Pancreas (tissue), 10 donors: ENCODE results near the gene B3GNT2. TPM values are rescaled to one million over a fixed set of nuclear protein-coding genes. Genes with fewer than 3 reads are reported as not detected.

Experiments
- ATAC-seq, 4 donors: fragments of 200-7000 bp; cut with Tn5 transposase; one replicate each; pipeline versions ENCODE4 v1.8.0 to v1.9.1; 2020; ENCODE audit warnings: mild to moderate bottlenecking in 4 of 4, moderate library complexity in 4 of 4
- DNase-seq, 6 donors: peaks; one replicate each; pipeline ENCODE4 v3.0.0-alpha.2; 2020
- FAIRE-seq: peaks from 2 replicates; lab custom pipeline; 2012; peaks lifted over from hg19 to GRCh38; lab: Jason Lieb, UNC
- H3K27ac ChIP-seq, 4 donors: fragments of 200-600 bp; sonication (generic); 1 replicate in 3 of 4; 2 replicates in 1 of 4; pipeline versions ENCODE4 v1.5.0 to v1.8.0; 2020
- H3K27me3 ChIP-seq, 4 donors: fragments of 200-600 bp; one replicate each; pipeline ENCODE4 v1.8.0; 2021
- H3K36me3 ChIP-seq, 3 donors: fragments of 200-600 bp; sonication (generic) in 1 of 3; one replicate each; pipeline versions ENCODE4 v1.5.0 to v1.8.0; 2020 to 2021
- H3K4me1 ChIP-seq, 3 donors: fragments of 200-600 bp; one replicate each; pipeline ENCODE4 v1.8.0; 2021
- H3K4me3 ChIP-seq, 4 donors: fragments of 200-600 bp; sonication (generic) in 2 of 4; one replicate each; pipeline versions ENCODE4 v1.5.0 to v1.8.0; 2020 to 2021
- H3K9me3 ChIP-seq, 4 donors: fragments of 200-600 bp; one replicate each; pipeline ENCODE4 v1.8.0; 2021
- CTCF ChIP-seq, 4 donors: fragments of 200-600 bp; sonication (generic) in 3 of 4; IDR thresholded peaks; one replicate each; pipeline versions ENCODE4 v1.5.0 to v1.8.0; 2021; ENCODE audit warnings: antibody characterized with exemption in 4 of 4
- WGBS, 2 donors: extraction: QIAGEN DNeasy Blood & Tissue Kit; methylation state at CpG; one replicate each; pipeline ENCODE4 v1.1.7; 2013; 5-methylcytosine and 5-hydroxymethylcytosine counted together
- intact Hi-C, 3 donors: fragments of 100-400 bp; cut with DNase I; formaldehyde crosslinking; loops; one replicate each; pipeline versions ENCODE4 v1.11.1 to v1.14.2; 2022
- polyA plus RNA-seq, 2 donors: library from polyadenylated mRNA; stranded (reverse); fragments of 200-250 nt; gene quantifications; one replicate each; pipeline ENCODE4 v1.2.3, GENCODE V29; 2013
- total RNA-seq, 6 donors: library from RNA; stranded (reverse); fragmentation: NEBNext Ultra II Directional in 4 of 6; extraction: Animal tissue kit (Norgen Biotek cat#: 25700) in 4 of 6; gene quantifications; one replicate each; pipeline versions ENCODE4 v1.2.1 to v1.2.4, GENCODE V29; 2021 to 2023
- donor health status: healthy with polysubstance abuse.
- donor health status: DM: no; HTN: no; CAD: no; lungs with moderate emphysema.
- donor health status: DM: no; HTN: no; CAD: no.
- donor health status: control.
- donor health status: control.
- donor health status: Bipolar disorder and iron deficiency.
- donor health status: DM: yes; HTN: yes; CAD: no.
- donor health status: DM: no; HTN: no; CAD: no.
- donor health status: DM: no; HTN: no; CAD: no.
- donor health status: DM: yes; HTN: yes; CAD: no.

Gene B3GNT2
- total and polyA plus RNA-seq, 8 donors, result 3.7 to 15.4 (median 11.2) TPM

GRCh38 chr2:62215306-62216064, 19.6 kb downstream of the B3GNT2 start:
- Histone ChIP-seq H3K36me3 (no peaks in the 10 kb centered on the region), H3K27ac (peak overlapping the region in 2 of 4 donors; percentile 5 to 33), H3K27me3 (no peaks in the 10 kb centered on the region), H3K4me1 (peaks cover 14 to 43% (median 41%) of the 10 kb centered on the region in 3 donors), H3K4me3 (no peak overlapping the region), H3K9me3 (no peaks in the 10 kb centered on the region)
- ATAC-seq, result peak in 3 of 4 donors; percentile 45 to 49 (median 47)
- intact Hi-C loops, result no loop called here
- no peak for DNase-seq
- WGBS, 2 donors, result 45 to 49% methylated on average over 11 of the region's 11 CpGs
- no peak for FAIRE-seq
- TF ChIP-seq CTCF (IDR thresholded peaks at IDR 0.05), result no peak

- ATAC-seq (peak in 1 of 4 donors; percentile 17), DNase-seq (no peak), FAIRE-seq (no peak)
- Histone ChIP-seq H3K4me3 (no peak overlapping the region), H3K27me3 (no peaks in the 10 kb centered on the region), H3K27ac (peak overlapping the region in 2 of 4 donors; percentile 30 to 33), H3K36me3 (no peaks in the 10 kb centered on the region), H3K9me3 (no peaks in the 10 kb centered on the region), H3K4me1 (peaks cover 15 to 49% (median 44%) of the 10 kb centered on the region in 3 donors)
- no peak for TF ChIP-seq CTCF (IDR thresholded peaks at IDR 0.05)
- intact Hi-C loops, result no loop called here
- 34 to 53% methylated on average over 2 of the region's 2 CpGs for WGBS, 2 donors
Observed at GRCh38 chr2:62216113-62216512, 20.2 kb downstream of the B3GNT2 start.

GRCh38 chr2:62216616-62217015, 20.7 kb downstream of the B3GNT2 start:
- FAIRE-seq (no peak), DNase-seq (peak in 2 of 6 donors; percentile 24 to 27), ATAC-seq (peak; percentile 49 to 71 (median 62))
- intact Hi-C loops, result no loop called here
- no peaks in the 10 kb centered on the region for H3K27me3 ChIP-seq
- WGBS, 2 donors, result 55 to 58% methylated on average over 8 of the region's 8 CpGs
- peak overlapping the region in 2 of 4 donors; percentile 30 to 33 for H3K27ac ChIP-seq
- H3K4me1 ChIP-seq, result peaks cover 15 to 50% (median 44%) of the 10 kb centered on the region in 3 donors
- TF ChIP-seq CTCF (IDR thresholded peaks at IDR 0.05), result no peak
- no peak overlapping the region for H3K4me3 ChIP-seq
- no peaks in the 10 kb centered on the region for H3K36me3 ChIP-seq
- H3K9me3 ChIP-seq, result no peaks in the 10 kb centered on the region

GRCh38 chr2:62217421-62217820, 21.5 kb downstream of the B3GNT2 start:
- WGBS, 2 donors, result 82 to 86% methylated on average over 10 of the region's 10 CpGs
- TF ChIP-seq CTCF (IDR thresholded peaks at IDR 0.05), result no peak
- DNase-seq (no peak), FAIRE-seq (no peak), ATAC-seq (no peak)
- Histone ChIP-seq H3K27ac (peak overlapping the region in 1 of 4 donors; percentile 30), H3K36me3 (no peaks in the 10 kb centered on the region), H3K27me3 (no peaks in the 10 kb centered on the region), H3K4me1 (peaks cover 15 to 50% (median 44%) of the 10 kb centered on the region in 3 donors), H3K4me3 (no peak overlapping the region), H3K9me3 (no peaks in the 10 kb centered on the region)
- intact Hi-C loops, result no loop called here

- ATAC-seq, result no peak
- Histone ChIP-seq H3K4me1 (peaks cover 15 to 50% (median 44%) of the 10 kb centered on the region in 3 donors), H3K9me3 (no peaks in the 10 kb centered on the region), H3K36me3 (no peaks in the 10 kb centered on the region), H3K27me3 (no peaks in the 10 kb centered on the region), H3K4me3 (no peak overlapping the region), H3K27ac (peak overlapping the region in 2 of 4 donors; percentile 19 to 21)
- no peak for FAIRE-seq
- DNase-seq, result no peak
- WGBS, 2 donors, result 64 to 83% methylated on average over 5 of the region's 5 CpGs
- TF ChIP-seq CTCF (IDR thresholded peaks at IDR 0.05), result no peak
- intact Hi-C loops, result no loop called here
Observed at GRCh38 chr2:62217970-62218369, 22.1 kb downstream of the B3GNT2 start.
